Bone marrow (tissue), 2 donors: Measurements from ENCODE around the gene TMEM63B.
"Not testable (repeated sequence)": the region's sequence is repeated elsewhere in the genome, so short reads cannot be mapped to it uniquely, and the experiment has no call there.

Experiments used
- DNase-seq, 2 donors: peaks; one replicate each; lab custom pipeline; 2025; lab: John Stamatoyannopoulos, UW

Gene TMEM63B

DNA sequence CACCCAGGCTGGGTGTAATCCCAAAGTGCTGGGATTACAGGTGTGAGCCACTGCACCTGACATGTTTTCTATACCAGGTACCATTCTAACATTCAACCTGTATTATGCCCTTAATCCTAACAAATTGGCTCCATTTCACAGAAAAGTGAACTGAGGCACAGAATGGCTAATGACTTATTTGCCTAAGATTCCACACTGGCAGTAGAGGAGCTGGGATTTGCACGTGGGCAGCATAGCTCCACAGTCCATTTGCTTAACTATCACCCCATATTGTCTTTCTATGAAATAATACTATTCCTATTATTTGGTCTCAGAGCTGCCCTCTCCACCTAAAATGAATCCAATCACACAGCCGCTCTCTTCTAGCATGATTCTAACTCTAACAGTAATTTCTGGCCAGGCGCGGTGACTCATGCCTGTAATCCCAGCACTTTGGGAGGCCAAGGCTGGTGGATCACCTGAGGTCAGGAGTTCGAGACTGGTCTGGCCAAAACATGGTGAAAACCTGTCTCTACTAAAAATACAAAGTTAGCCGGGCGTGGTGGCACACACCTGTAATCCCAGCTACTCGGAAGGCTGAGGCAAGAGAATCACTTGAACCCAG, 66.1 kb downstream of the TMEM63B start:
- no peak for DNase-seq

DNA sequence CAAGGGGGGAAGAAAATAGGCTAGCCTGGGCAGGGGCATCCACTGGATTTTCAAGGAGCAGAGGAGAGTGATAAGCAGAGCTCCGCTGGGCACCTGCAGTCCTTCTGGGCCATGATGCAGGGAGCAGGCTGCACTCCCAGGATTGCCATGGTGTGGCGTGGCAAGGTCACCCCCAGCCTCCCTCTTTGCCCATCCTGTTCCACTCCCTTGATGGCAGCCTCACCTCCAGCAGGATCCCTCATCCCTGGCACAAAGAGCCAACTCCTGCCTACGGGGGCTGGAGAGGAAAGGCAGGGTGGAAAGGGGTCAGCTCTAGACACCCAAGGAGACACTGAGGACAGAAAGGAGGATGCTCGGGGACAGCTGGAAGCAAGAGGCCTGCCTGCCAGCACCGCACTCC, 67.0 kb downstream of the TMEM63B start:
- no peak for DNase-seq

DNA sequence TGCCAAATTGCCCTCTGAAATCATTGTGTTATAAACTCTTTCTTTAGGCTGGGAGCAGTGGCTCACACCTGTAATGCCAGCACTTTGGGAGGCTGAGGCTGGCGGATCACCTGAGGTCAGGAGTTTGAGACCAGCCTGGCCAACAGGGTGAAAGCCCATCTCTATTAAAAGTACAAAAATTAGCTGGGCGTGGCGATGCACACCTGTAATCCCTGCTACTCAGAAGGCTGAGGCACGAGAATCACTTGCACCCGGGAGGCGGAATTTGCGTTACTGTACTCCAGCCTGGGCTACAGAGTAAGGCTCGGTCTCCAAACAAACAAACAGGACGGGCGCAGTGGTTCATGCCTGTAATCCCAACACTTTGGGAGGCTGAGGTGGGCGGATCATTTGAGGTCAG, 69.0 kb downstream of the TMEM63B start:
- not testable (repeated sequence) for DNase-seq

DNA sequence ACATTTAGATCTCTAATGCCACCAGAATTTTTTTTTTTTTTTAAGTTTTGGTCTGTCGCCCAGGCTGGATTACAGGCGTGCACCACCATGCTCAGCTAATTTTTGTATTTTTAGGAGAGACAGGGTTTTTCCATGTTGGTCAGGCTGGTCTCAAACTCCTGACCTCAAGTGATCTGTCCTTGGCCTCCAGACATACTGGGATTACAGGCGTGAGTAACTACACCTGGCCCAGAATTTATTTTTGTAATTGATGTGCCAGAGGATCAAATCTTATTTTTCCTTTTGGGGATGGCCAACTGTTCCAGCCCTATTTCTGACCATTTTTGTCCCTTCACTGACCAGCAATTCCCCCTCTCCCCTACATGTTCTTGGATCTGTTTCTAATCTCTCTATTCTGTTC, 71.3 kb downstream of the TMEM63B start:
- DNase-seq = no peak

DNA sequence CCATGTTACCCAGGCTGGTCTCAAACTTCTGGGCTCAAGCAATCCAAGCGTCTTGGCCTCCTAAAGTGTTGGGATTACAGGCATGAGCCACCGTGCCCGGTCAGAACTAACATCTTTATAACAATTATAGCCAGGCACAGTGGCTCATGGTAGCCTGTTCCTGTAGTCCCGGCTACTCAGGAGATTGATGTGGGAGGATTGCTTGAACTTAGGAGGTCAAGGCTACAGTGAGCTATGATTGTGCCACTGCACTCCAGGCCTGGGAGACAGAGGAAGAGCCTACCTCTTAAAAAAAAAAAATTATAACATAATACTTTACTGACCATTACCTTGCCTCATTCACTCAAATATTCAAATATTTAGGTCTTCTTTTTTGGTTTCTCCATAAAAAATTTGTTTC, 72.5 kb downstream of the TMEM63B start:
- DNase-seq = no peak

DNA sequence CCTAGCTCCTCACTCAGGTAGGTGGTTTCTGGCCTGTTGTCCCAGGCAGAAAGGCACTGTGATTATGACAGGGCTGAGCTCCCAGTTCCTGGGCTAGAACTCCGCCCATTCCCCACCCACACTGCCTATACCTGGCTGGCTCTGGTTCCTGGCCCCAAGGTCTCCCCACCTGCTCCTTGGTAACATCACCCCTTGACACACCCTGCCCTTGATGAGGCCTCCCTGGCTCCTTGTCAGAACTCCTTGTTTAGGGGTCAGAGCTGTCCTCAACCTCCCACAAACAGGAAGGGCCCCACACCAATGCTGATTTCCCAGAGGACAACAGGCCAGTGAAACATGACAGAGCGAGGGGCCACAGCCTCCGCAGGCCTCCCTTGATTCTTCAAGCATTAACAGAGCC, 73.8 kb downstream of the TMEM63B start:
- no peak for DNase-seq

DNA sequence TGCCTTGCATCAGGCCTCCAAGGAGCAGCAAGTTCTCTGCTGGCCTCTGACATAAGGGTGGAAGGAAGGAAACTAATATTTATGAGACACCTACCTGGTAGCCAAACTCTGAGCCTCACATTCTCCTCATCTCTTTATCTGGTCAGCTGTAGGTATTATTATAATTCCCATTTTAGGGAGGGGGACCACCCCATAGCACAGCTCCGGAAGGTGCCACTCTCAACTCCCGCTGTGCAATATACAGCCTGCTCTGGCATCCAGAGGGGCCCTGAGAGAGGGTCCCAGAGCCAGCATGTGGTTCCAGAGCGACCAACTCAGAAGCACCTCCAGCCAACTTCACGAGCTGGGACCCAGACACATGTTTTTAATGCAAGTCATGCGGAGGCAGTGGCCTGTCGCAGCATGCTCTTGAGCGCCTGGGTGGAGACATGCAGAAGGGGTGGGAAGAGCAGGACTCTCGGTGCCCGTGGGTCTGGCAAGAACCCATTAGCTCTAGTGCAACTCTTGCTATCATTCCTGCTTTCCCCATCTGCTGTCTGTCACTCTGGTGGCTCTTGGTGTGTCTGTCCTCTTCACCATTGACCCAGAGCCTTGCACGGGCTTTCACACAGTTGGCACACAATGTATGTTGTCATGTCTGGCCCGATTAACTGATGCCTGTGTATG, 74.4 kb downstream of the TMEM63B start:
- DNase-seq = no peak

DNA sequence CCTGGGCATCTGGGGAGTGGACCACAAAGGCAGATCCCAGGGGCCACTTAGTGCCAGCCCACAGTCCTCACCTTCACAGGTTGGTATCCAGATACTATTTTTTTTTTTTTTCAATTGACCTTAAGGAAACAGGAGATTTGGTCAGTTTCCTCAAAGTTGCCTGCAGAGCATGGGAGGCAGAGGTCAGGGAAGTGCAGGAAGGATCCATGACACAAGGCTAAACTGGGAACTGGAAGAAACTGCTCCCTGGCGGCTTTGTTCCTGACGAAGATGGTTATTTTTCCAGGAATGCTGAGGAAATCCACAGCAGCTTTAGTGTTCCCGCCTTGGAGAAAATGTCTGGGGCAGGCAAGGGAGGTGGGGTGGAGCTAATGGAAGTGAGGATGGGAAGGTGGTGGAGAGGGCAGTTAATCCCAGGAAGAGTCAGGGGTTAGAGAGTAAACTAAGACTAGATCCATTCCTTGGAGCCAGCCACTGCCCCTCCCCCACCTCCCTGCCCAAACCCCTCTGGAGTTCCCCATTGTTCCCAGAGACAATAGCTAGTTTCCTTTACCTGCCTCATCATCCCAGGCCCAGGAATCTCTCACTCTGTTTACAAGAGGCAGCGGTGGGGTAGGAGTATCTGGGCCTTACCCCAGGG, 75.1 kb downstream of the TMEM63B start:
- no peak for DNase-seq

DNA sequence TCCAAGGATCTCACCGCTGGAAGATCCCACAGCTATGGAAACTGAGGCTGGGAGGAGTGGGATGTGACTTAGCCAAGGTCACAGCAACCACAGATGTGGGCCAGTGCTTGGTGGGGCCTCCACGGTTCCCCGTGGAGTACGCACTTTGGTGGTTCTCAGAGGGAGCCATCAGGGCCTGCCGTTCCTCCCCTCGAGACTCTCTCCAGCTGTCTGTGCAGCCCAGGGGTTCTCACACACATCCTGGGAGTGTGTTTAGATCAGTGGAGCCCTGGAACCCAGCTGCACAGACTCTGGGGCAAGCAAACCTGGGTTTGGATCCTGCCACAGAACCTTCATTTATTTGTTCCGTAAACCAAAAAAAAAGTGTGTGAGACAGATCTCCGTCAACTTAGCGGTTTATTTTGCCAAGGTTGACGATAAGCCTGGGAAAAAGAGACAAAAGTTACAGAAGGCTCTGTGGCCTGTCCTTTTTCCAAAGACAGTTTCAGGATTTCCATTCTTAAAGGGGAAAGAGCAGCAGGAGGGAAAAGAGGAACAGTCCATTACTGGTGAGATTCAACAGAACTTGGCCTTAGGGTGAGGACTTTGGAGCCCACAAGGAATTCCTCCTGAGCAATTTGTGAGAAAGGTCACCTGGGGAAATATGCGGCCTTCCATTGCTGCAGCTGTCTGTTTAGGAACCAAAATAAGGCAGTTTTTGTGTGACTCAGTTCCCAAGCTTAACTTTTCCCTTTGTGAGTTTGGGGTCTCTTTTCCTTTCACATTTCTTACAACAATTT, 75.8 kb downstream of the TMEM63B start:
- no peak for DNase-seq

DNA sequence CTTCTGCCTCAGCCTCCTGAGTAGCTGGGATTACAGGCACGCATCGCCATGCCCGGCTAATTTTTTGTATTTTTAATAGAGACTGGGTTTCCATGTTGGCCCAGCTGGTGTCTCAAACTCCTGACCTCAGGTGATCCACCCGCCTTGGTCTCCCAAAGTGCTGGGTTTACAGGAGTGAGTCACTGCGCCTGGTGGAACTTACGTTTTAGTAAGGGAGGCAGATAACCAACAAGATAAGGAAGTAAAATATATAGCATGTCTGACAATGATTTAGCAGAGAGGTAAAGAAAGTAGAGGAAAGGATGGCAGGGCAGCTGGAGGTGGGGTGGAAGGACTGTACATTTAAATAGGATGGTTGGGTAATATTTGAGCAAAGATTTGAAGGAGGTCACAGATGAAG, 76.6 kb downstream of the TMEM63B start:
- DNase-seq = no peak
